Activated CD4-positive, alpha-beta T cell treated with anti-CD3 and anti-CD28 coated beads, Interleukin-2, amount 10 ng/mL, durations not matched to agents 24 days and 14 days (primary cell): ENCODE measurements around the gene NEMP2. TPM values are rescaled to one million over a fixed set of nuclear protein-coding genes. Genes with fewer than 3 reads are reported as not detected.

Source experiments
- DNase-seq: peaks from one replicate; pipeline ENCODE4 v3.0.0; 2022
- H3K27ac Mint-ChIP-seq: one replicate; pipeline ENCODE4 v1.8.0; 2022; ENCODE audit warnings: mild to moderate bottlenecking, mixed read lengths
- H3K27me3 Mint-ChIP-seq: one replicate; pipeline ENCODE4 v1.8.0; 2022; ENCODE audit warnings: mixed read lengths
- H3K36me3 Mint-ChIP-seq: one replicate; pipeline ENCODE4 v1.8.0; 2022; ENCODE audit warnings: low read depth, mild to moderate bottlenecking, mixed read lengths
- H3K4me1 Mint-ChIP-seq: one replicate; pipeline ENCODE4 v1.8.0; 2021; ENCODE audit warnings: mixed read lengths
- H3K4me3 Mint-ChIP-seq: one replicate; pipeline ENCODE4 v1.8.0; 2022; ENCODE audit warnings: mild to moderate bottlenecking, moderate library complexity, mixed read lengths
- H3K9me3 Mint-ChIP-seq: one replicate; pipeline ENCODE4 v1.8.0; 2021; ENCODE audit warnings: mixed read lengths
- intact Hi-C: fragments of 100-400 bp; cut with micrococcal nuclease; formaldehyde crosslinking; loops from one replicate; pipeline ENCODE4 v1.15.1; 2023
- total RNA-seq: library from RNA; stranded (reverse); gene quantifications from 2 replicates; pipeline ENCODE4 v1.2.3, GENCODE V29; 2022

NEMP2 gene
- total RNA-seq, 1 donor from 2014 or later: 19.0 TPM

DNA sequence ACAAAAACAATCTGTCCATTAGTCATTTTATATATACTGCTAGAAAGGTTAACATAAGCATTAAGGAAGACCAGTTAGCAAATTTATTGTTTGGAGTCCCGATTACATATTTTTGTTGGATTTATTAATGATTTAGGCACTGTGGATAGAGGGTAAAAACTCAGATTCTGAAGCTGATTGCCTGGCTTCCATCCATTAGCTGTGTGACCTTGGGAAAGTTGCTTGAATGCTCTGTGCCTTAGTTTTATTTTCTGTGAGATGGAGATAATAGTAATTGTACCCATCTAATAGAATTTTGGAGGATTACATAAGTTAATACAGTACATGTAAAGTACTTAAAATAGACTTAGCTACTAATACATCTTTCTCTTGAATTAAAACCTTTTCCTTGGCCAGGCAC is 36.3 kb upstream of the NEMP2 start:
- intact Hi-C loops: no loop called here
- peaks cover 22% of the 10 kb centered on the region for H3K9me3 Mint-ChIP-seq
- no peak overlapping the region for H3K27ac Mint-ChIP-seq
- no peaks in the 10 kb centered on the region for H3K27me3 Mint-ChIP-seq
- H3K36me3 Mint-ChIP-seq: peaks cover 15% of the 10 kb centered on the region
- no peak for DNase-seq
- no peak overlapping the region for H3K4me3 Mint-ChIP-seq
- H3K4me1 Mint-ChIP-seq: peaks cover 11% of the 10 kb centered on the region

DNA sequence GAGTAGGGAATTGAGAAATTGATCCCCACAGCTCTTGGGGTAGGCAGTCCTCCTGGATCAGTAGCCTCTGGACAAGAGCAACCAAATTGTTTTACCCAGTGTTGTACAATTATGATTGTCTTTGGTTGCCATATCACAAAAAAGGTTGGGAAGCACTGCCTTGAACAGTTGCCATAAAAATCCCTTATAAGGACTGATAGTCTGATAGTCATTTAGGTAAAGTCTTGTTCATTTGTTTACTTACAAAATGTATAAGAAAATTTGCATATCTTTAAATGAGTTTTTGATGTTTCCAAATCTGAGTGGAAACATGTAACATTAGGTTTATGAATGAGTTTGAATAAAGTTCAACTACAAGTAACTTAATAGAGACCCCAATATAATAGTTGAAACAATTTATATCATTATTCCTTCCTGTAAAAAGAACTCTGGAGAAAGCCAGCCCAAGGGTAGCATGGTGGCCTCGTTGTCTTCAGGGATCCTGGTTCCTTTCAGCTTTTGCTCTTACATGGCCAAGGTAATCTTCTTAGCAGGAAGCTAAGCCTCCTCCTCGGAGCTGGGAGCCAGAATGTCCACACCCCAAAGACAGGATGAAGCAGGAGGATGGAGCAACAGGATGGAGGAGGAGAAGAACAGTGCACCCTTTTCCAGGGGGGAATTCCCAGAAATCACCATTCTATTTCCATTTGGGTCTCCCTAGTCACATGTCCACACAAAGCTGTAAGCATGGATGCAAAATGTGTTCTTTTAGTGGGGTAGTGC is 35.7 kb upstream of the NEMP2 start:
- intact Hi-C loops: no loop called here
- H3K36me3 Mint-ChIP-seq: peaks cover 19% of the 10 kb centered on the region
- no peak for DNase-seq

DNA sequence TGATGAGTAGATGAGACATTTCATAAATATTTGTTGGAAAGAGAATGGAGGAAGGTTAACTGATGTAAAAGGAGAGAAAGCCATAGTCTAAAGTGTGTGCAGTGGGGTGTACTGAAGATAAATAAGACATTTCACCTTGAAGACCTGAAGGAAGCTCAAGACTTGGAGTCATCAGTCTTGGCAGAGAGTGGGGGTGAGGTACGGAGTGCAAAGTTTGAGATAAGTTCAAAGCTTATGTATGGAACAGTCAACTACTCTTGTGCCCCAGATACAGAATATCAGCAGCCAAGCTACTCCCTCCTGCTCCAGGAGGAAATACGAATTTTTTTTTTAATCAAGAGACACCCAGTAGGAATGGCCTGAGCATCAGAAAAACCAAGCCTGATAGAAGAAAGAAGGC is 30.3 kb upstream of the NEMP2 start:
- H3K4me3 Mint-ChIP-seq: no peak overlapping the region
- no peaks in the 10 kb centered on the region for H3K27me3 Mint-ChIP-seq
- intact Hi-C loops: no loop called here
- H3K27ac Mint-ChIP-seq: no peak overlapping the region
- no peak for DNase-seq
- peaks cover 40% of the 10 kb centered on the region for H3K9me3 Mint-ChIP-seq
- H3K36me3 Mint-ChIP-seq: peaks cover 24% of the 10 kb centered on the region
- H3K4me1 Mint-ChIP-seq: peaks cover 24% of the 10 kb centered on the region

More for the DNA sequence above, 35.7 kb upstream of the NEMP2 start:
- Mint-ChIP-seq H3K27me3 (no peaks in the 10 kb centered on the region), H3K4me3 (no peak overlapping the region), H3K9me3 (peaks cover 29% of the 10 kb centered on the region), H3K4me1 (peaks cover 7% of the 10 kb centered on the region), H3K27ac (no peak overlapping the region)

DNA sequence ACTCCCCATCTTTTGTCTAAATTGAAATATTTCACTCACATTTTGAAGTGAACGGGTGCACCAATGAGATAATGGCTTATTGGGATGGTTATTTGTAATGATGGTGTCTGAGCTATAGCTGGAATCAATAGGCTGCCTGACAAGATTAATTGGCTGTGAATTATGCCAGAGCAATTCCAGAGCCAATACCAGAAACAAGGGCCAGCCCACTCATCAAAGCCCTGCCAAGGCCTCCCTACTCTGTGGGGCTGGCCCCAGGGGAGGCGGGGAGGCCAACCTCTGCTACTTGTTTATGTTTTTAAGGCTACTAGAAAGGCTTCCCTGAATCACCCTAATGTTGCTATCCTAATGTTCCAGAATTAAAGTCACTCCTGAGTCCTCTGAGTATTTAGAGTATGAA is 29.1 kb upstream of the NEMP2 start:
- no peak overlapping the region for H3K4me3 Mint-ChIP-seq
- H3K4me1 Mint-ChIP-seq: peaks cover 24% of the 10 kb centered on the region
- peaks cover 24% of the 10 kb centered on the region for H3K36me3 Mint-ChIP-seq
- no peak for DNase-seq
- H3K27ac Mint-ChIP-seq: peak overlapping the region; percentile 39
- intact Hi-C loops: no loop called here
- H3K27me3 Mint-ChIP-seq: no peaks in the 10 kb centered on the region
- H3K9me3 Mint-ChIP-seq: peaks cover 40% of the 10 kb centered on the region

DNA sequence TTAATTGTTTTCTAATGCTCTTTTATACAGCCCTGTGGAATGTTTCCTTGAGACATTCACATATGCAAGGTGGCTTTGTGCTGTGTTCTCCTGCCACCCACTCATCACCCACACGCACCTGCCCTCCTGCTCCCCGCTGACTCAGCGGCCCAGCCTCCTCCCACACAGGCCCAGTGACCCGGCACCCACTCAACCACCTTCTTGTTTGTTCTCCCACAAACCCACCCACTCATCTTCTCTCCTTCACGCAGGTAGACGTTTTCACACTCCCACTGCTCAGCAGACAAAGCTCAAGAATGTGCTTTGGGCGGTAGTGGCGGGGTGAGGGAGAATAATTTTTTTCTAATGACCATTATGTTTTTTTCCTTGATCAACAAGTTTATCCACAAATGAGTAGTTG is 28.6 kb upstream of the NEMP2 start:
- no peak for DNase-seq
- peaks cover 24% of the 10 kb centered on the region for H3K4me1 Mint-ChIP-seq
- peaks cover 23% of the 10 kb centered on the region for H3K36me3 Mint-ChIP-seq
- H3K27ac Mint-ChIP-seq: peak overlapping the region; percentile 88
- peak overlapping the region; percentile 69 for H3K4me3 Mint-ChIP-seq
- intact Hi-C loops: no loop called here
- peaks cover 39% of the 10 kb centered on the region for H3K9me3 Mint-ChIP-seq
- no peaks in the 10 kb centered on the region for H3K27me3 Mint-ChIP-seq

DNA sequence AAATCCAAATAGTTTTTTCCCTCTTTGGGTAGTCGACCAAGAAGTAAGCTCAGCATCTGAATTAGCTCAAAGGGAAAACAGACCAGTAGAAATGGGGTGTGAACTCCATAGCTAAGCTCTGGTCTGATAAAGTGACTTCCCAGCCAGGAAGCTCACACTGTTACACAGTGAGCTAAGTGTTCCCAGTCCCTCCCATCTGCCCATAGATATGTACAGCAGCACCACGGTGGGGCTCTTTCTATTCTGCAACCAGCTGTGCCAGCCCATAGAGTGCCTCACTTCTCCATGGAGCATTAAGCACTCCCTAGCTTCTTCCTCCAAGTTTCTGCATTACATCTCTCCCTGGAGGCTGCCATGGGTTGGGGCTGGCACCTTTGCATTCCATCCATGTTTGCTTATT is 27.6 kb upstream of the NEMP2 start:
- Mint-ChIP-seq H3K27me3 (no peaks in the 10 kb centered on the region), H3K36me3 (peaks cover 16% of the 10 kb centered on the region), H3K27ac (no peak overlapping the region), H3K4me1 (peaks cover 24% of the 10 kb centered on the region), H3K4me3 (no peak overlapping the region), H3K9me3 (peaks cover 33% of the 10 kb centered on the region)
- intact Hi-C loops: no loop called here
- DNase-seq: no peak

DNA sequence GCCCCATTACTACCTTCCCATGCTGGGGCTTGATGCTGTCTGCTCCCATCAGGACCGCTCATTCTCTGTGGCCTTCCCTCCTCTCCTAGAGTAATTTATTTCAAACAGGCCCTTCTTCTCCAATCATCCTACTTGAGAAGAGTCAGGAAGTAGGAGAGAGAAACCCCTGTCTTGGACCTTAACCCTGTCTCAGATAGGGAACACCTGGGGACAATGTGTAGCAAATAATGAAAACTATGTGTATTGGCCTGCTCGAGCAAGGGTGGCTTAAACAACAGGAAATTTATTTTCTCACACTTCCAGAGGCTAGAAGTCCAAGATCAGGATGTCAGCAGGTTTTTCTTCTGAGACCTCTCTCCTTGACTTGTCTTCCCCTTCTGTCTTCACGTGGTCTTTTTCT is 26.6 kb upstream of the NEMP2 start:
- Mint-ChIP-seq H3K9me3 (peaks cover 26% of the 10 kb centered on the region), H3K36me3 (peaks cover 13% of the 10 kb centered on the region), H3K4me1 (peaks cover 18% of the 10 kb centered on the region), H3K27me3 (no peaks in the 10 kb centered on the region), H3K4me3 (no peak overlapping the region), H3K27ac (no peak overlapping the region)
- no peak for DNase-seq
- intact Hi-C loops: no loop called here

DNA sequence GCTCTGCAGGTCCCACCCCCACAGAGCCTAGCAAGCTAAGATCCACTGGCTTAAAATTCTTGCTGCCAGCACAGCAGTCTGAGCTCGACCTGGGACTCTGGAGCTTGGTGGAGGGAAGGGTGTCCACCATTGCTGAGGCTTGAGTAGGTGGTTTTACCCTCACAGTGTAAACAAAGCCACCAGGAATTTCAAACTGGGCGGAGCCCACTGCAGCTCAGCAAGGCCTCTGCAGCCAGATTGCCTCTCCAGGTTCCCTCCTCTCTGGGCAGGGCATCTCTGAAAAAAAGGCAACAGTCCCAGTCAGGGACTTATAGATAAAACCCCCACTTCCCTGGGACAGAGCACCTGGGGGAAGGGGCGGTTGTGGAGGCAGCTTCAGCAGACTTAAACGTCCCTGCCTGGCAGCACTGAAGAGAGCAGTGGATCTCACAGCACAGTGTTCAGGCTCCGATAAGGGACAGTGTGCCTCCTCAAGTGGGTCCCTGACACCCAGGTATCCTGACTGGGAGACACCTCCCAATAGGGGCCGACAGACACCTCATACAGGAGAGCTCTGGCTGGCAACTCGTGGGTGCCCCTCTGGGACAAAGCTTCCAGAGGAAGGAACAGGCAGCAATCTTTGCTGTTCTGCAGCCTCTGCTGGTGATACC is 20.0 kb upstream of the NEMP2 start:
- peaks cover 10% of the 10 kb centered on the region for H3K9me3 Mint-ChIP-seq
- intact Hi-C loops: no loop called here
- H3K27me3 Mint-ChIP-seq: no peaks in the 10 kb centered on the region
- no peak overlapping the region for H3K4me3 Mint-ChIP-seq
- H3K27ac Mint-ChIP-seq: no peak overlapping the region
- H3K4me1 Mint-ChIP-seq: peaks cover 8% of the 10 kb centered on the region
- peaks cover 6% of the 10 kb centered on the region for H3K36me3 Mint-ChIP-seq
- no peak for DNase-seq

DNA sequence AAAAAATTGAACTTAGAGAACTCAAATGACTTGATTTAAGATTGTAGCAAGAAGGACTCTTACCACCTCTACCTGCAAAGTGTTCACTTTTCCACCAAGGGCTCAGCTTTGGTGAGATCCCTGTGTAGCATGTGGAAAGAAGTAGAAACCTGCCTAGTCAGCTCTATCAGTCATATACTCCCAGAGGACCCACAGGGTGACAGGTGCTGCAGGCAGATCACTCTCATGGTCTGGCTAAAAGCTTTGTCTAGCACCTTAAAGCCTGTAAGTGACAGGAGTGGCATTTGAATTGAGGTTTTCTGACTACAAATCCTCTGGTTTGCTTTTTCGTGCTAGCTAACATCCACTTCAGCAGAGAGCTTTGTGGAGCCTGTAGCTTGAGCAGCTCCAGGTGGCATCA is 18.7 kb upstream of the NEMP2 start:
- Mint-ChIP-seq H3K9me3 (peaks cover 10% of the 10 kb centered on the region), H3K4me1 (peaks cover 8% of the 10 kb centered on the region), H3K27me3 (no peaks in the 10 kb centered on the region), H3K27ac (no peak overlapping the region), H3K4me3 (no peak overlapping the region), H3K36me3 (peaks cover 6% of the 10 kb centered on the region)
- no peak for DNase-seq
- intact Hi-C loops: no loop called here

DNA sequence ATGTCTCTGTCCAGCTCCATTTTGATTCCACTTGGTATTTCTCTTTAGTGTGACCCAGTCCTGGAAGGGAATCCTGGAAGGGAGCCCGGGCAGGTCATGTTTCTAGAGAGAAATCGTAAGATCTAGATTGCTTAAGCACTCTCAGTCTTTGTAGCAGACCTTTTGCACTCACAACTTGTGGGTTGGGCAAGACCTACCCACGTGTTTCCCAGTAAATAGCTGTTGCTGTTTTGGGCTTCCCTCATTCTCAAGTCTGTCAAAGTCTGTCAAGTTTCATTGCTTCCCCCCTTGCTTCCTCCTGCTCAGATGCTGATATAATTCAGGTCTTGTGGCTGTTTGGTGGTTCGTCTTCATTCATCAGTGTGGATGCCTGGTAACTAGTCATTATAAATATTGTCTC is 17.4 kb upstream of the NEMP2 start:
- peak; percentile 65 for DNase-seq
- Mint-ChIP-seq H3K4me1 (peaks cover 9% of the 10 kb centered on the region), H3K27ac (no peak overlapping the region), H3K9me3 (peaks cover 10% of the 10 kb centered on the region), H3K36me3 (peaks cover 6% of the 10 kb centered on the region), H3K4me3 (peak overlapping the region; percentile 15), H3K27me3 (no peaks in the 10 kb centered on the region)
- intact Hi-C loops: no loop called here

DNA sequence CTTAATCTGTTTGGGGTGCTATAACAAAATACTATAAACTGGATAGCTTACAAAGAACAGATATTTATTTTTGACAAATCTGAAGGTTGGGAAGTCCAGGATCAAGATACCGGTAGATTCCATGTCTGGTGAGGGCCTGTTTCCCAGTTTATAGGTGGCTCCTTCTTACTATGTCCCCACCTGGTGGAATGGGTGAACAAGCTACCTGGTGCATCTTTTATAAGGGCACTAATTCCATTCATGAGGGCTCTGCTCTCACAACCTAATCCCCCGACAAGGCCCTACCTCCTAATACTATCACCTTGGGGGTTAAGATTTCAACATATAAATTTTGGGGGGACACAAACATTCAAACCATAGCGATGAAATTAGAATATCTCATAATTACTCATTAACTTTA is 15.6 kb upstream of the NEMP2 start:
- no peak overlapping the region for H3K27ac Mint-ChIP-seq
- H3K4me3 Mint-ChIP-seq: no peak overlapping the region
- H3K4me1 Mint-ChIP-seq: peaks cover 11% of the 10 kb centered on the region
- H3K27me3 Mint-ChIP-seq: no peaks in the 10 kb centered on the region
- DNase-seq: no peak
- peaks cover under 1% of the 10 kb centered on the region for H3K9me3 Mint-ChIP-seq
- intact Hi-C loops: no loop called here
- peaks cover 3% of the 10 kb centered on the region for H3K36me3 Mint-ChIP-seq

DNA sequence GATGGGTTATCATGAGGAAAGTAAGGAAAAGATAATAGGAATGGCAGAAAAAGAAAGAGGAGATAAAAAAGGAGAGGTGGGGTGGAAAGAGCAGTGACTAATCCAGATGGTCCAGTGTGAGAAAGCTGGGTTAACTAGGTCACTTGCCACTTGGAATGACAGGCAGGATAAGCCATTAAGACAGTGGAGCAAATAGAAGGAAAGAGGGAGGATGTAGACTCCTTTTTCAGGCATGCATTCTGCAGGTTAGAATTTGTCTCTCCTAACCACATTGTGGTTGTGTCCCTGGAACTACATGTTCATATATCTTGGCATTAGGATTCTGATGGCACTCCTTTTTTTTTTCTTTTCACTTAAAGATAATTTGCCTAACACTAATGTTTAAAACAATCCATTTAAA is 13.4 kb upstream of the NEMP2 start:
- Mint-ChIP-seq H3K4me1 (peaks cover 11% of the 10 kb centered on the region), H3K27me3 (no peaks in the 10 kb centered on the region), H3K27ac (no peak overlapping the region), H3K4me3 (no peak overlapping the region), H3K9me3 (no peaks in the 10 kb centered on the region), H3K36me3 (peaks cover 6% of the 10 kb centered on the region)
- DNase-seq: no peak
- intact Hi-C loops: no loop called here

DNA sequence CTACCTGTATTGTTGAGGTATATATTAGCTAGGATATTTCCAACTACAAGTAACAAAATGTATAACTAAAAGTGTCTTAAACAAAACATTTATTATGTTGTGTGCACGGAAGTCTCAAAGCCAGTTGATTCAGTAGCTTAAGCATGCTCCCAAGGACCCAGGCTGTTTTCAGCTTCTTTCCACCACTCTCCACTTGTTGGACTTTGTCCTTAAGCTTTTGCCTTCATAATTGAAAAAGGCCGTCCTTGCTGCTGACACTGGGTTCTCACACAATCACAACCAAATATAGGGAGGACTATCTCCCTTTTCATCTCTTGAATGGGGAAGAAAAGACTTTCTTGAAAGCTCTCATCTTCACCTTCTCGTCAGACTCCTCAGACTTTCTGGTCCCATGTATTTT is 12.2 kb upstream of the NEMP2 start:
- no peak overlapping the region for H3K4me3 Mint-ChIP-seq
- H3K4me1 Mint-ChIP-seq: peaks cover 5% of the 10 kb centered on the region
- H3K9me3 Mint-ChIP-seq: no peaks in the 10 kb centered on the region
- peaks cover 12% of the 10 kb centered on the region for H3K36me3 Mint-ChIP-seq
- no peak for DNase-seq
- H3K27ac Mint-ChIP-seq: no peak overlapping the region
- H3K27me3 Mint-ChIP-seq: no peaks in the 10 kb centered on the region
- intact Hi-C loops: no loop called here

DNA sequence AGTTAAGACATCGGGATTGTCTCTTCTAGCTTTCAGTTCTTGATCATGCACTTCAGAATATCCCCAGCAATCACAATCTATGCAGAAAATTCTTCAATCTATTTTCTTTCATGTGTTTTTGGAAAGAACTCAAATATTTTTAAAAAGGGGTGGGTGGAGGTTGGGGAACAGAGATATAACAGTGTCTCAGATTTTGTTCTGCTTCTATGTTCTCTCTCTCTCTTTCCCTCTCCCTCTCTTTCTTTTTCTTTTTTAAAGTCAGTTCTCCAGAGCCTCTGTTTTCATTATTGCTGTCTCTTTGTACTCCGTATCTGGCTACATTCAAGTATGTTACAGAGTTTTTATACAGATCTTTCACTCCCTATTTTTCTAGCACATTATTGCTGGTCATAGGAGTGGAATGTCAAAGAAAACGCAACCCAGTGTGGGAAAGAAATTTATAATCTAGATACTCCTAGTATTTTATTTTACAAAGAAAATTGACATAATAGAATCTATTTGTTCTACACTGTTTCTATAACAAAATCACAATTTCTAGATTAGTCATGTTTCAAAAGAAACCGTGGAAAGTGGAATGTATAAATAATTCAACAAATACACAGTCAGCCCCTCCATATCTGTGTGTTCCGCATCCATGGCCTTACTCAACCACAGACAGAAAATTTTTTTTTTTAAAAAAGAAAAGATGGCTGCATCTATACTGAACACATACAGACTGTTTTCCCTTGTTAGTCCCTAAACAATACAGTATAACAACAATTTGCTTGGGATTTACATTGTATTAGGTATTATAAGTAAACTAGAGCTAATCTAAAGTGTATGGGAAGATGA is 11.2 kb upstream of the NEMP2 start:
- peaks cover 17% of the 10 kb centered on the region for H3K36me3 Mint-ChIP-seq
- H3K9me3 Mint-ChIP-seq: no peaks in the 10 kb centered on the region
- no peak for DNase-seq
- no peaks in the 10 kb centered on the region for H3K27me3 Mint-ChIP-seq
- H3K4me1 Mint-ChIP-seq: peaks cover 3% of the 10 kb centered on the region
- H3K27ac Mint-ChIP-seq: no peak overlapping the region
- intact Hi-C loops: no loop called here
- no peak overlapping the region for H3K4me3 Mint-ChIP-seq
